Kidney (tissue), 14 donors: ENCODE results near the gene SMPD3. TPM values are rescaled to one million over a fixed set of nuclear protein-coding genes. Genes with fewer than 3 reads are reported as not detected.

ENCODE experiments used
- DNase-seq, 5 donors: peaks; one replicate each; pipeline ENCODE4 v3.0.0-alpha.2; 2013 to 2020
- FAIRE-seq: peaks from 2 replicates; lab custom pipeline; 2012; peaks lifted over from hg19 to GRCh38; lab: Jason Lieb, UNC
- H3K27ac ChIP-seq, 2 donors: one replicate each; pipeline ENCODE4 v1.7.0; 2013; ENCODE audit warnings: low read depth in 2 of 2, low read length in 2 of 2, inconsistent platforms in 1 of 2
- H3K27me3 ChIP-seq: one replicate; pipeline ENCODE4 v1.7.1; 2013; ENCODE audit warnings: low read length, inconsistent platforms; ENCODE audit not compliant: control insufficient read depth, insufficient read depth
- H3K36me3 ChIP-seq, 3 donors: one replicate each; pipeline versions ENCODE4 v1.7.0 to v1.7.1; 2013; ENCODE audit warnings: low read length in 3 of 3, control low read depth in 1 of 3, inconsistent platforms in 1 of 3; ENCODE audit not compliant: insufficient read depth in 3 of 3, control insufficient read depth in 2 of 3
- H3K4me1 ChIP-seq, 3 donors: one replicate each; pipeline versions ENCODE4 v1.7.0 to v1.7.1; 2013; ENCODE audit warnings: low read length in 3 of 3, inconsistent platforms in 1 of 3, low read depth in 1 of 3; ENCODE audit not compliant: control insufficient read depth in 2 of 3, insufficient read depth in 2 of 3
- H3K4me3 ChIP-seq, 3 donors: one replicate each; pipeline versions ENCODE4 v1.7.0 to v1.8.1; 2013; ENCODE audit warnings: low read length in 3 of 3, control low read depth in 1 of 3, inconsistent platforms in 1 of 3
- H3K9ac ChIP-seq, 3 donors: one replicate each; pipeline versions ENCODE4 v1.7.0 to v1.7.1; 2013; ENCODE audit warnings: low read length in 3 of 3, control low read depth in 1 of 3, inconsistent platforms in 1 of 3
- H3K9me3 ChIP-seq, 3 donors: one replicate each; pipeline versions ENCODE4 v1.7.0 to v1.7.1; 2013; ENCODE audit warnings: low read length in 3 of 3, control low read depth in 1 of 3, inconsistent platforms in 1 of 3; ENCODE audit not compliant: control insufficient read depth in 2 of 3, insufficient read depth in 1 of 3
- CTCF ChIP-seq: IDR thresholded peaks from 3 replicates; pipeline ENCODE4 v1.5.1; 2012; ENCODE audit warnings: mild to moderate bottlenecking, moderate library complexity, borderline replicate concordance; ENCODE audit not compliant: insufficient read depth; ENCODE audit errors: extremely low read depth
- intact Hi-C: fragments of 100-400 bp; cut with DNase I; formaldehyde crosslinking; loops from one replicate; pipeline ENCODE4 v1.11.1; 2022
- polyA plus RNA-seq: library from polyadenylated mRNA; stranded (reverse); fragments of 350-450 nt; fragmentation: Illumina TruSeq; extraction: RNeasy Lipid Tissue Mini Kit (QIAGEN cat#74804); gene quantifications from one replicate; pipeline ENCODE4 v1.2.3, GENCODE V29; 2014; ENCODE audit warnings: low read depth, low replicate concordance; ENCODE audit not compliant: insufficient read depth
- total RNA-seq: library from RNA; stranded (reverse); fragmentation: NEBNext Ultra II Directional; extraction: Animal tissue kit (Norgen Biotek cat#: 25700); gene quantifications from one replicate; pipeline ENCODE4 v1.2.1, GENCODE V29; 2021
- donor health status: control.
- donor health status: control.
- donor health status: control.
- donor health status: control.
- donor health status: control.
- donor health status: DM: yes; HTN: yes; CAD: no.
- donor health status: Normal renal cell carcinoma (clear cell type).

SMPD3 gene
- total and polyA plus RNA-seq, 2 donors from 2014 or later = 0.28 to 0.72 TPM

GRCh38 chr16:68475071-68475470 is 26.8 kb upstream of the SMPD3 start:
- Histone ChIP-seq H3K4me1 (peaks cover 0 to 9% (median 0%) of the 10 kb centered on the region in 3 donors), H3K36me3 (no peaks in the 10 kb centered on the region), H3K27me3 (no peaks in the 10 kb centered on the region), H3K4me3 (no peak overlapping the region), H3K27ac (no peak overlapping the region), H3K9me3 (no peaks in the 10 kb centered on the region), H3K9ac (no peak overlapping the region)
- FAIRE-seq = no peak
- intact Hi-C loops = no loop called here
- no peak for DNase-seq
- TF ChIP-seq CTCF = no peak

- intact Hi-C loops = no loop called here
- Histone ChIP-seq H3K4me1 (peaks cover 0 to 9% (median 0%) of the 10 kb centered on the region in 3 donors), H3K9me3 (no peaks in the 10 kb centered on the region), H3K36me3 (no peaks in the 10 kb centered on the region), H3K27ac (no peak overlapping the region), H3K27me3 (no peaks in the 10 kb centered on the region), H3K4me3 (no peak overlapping the region), H3K9ac (no peak overlapping the region)
- no peak for FAIRE-seq
- no peak for TF ChIP-seq CTCF
- DNase-seq = no peak
Observed at GRCh38 chr16:68473358-68474070, 25.2 kb upstream of the SMPD3 start.

- Histone ChIP-seq H3K4me1 (peaks cover 0 to 9% (median 0%) of the 10 kb centered on the region in 3 donors), H3K9me3 (no peaks in the 10 kb centered on the region), H3K9ac (no peak overlapping the region), H3K36me3 (no peaks in the 10 kb centered on the region), H3K4me3 (no peak overlapping the region), H3K27me3 (no peaks in the 10 kb centered on the region), H3K27ac (no peak overlapping the region)
- no peak for DNase-seq
- intact Hi-C loops = no loop called here
- TF ChIP-seq CTCF = no peak
- no peak for FAIRE-seq
Observed at GRCh38 chr16:68472581-68472980, 24.3 kb upstream of the SMPD3 start.
